ENCODE measurements around the gene PLXNA1. TPM values are rescaled to one million over a fixed set of nuclear protein-coding genes. Genes with fewer than 3 reads are reported as not detected.

The PLXNA1 gene
- total and polyA plus RNA-seq, 2 of the 8 experiments (the other 6 are each of a cell fraction or from before 2014, with no cell fraction given), result 47.5 to 54.9 TPM

- TF ChIP-seq PHF8 (conservative IDR thresholded peaks at IDR 0.05; ENCODE audit: low read depth, low read length), result no peak
Measured at GRCh38 chr3:126990890-126991289, 8.0 kb downstream of the PLXNA1 start (continued).

Measured in H1 (cell line).